ACC112 (cell line): ENCODE measurements around the gene HSDL2.

Experiments used
- H2AFZ ChIP-seq: fragments of 200-600 bp; sonication (generic); one replicate; pipeline ENCODE4 v1.6.0; 2017; ENCODE audit warnings: antibody characterized with exemption, low read length; ENCODE audit not compliant: unreplicated experiment
- H3K27ac ChIP-seq: fragments of 200-600 bp; sonication (generic); 2 replicates; pipeline ENCODE4 v1.5.1; 2014; ENCODE audit warnings: low read depth, mild to moderate bottlenecking, antibody characterized with exemption, low read length, moderate library complexity
- H3K27me3 ChIP-seq: fragments of 200-600 bp; sonication (generic); 2 replicates; pipeline ENCODE4 v1.6.1; 2014; ENCODE audit warnings: mild to moderate bottlenecking, antibody characterized with exemption, low read length, moderate library complexity, mixed read lengths; ENCODE audit not compliant: insufficient read depth
- H3K36me3 ChIP-seq: fragments of 200-600 bp; sonication (generic); 2 replicates; pipeline ENCODE4 v1.6.1; 2016; ENCODE audit warnings: mild to moderate bottlenecking, antibody characterized with exemption, low read length, moderate library complexity, mixed read lengths; ENCODE audit not compliant: insufficient read depth
- H3K4me1 ChIP-seq: fragments of 200-600 bp; sonication (generic); one replicate; pipeline ENCODE4 v1.6.1; 2016; ENCODE audit warnings: low read length, mixed read lengths; ENCODE audit not compliant: insufficient read depth, unreplicated experiment, control insufficient read depth
- H3K4me3 ChIP-seq: fragments of 200-600 bp; sonication (generic); 2 replicates; pipeline ENCODE4 v1.5.1; 2014; ENCODE audit warnings: mild to moderate bottlenecking, low read depth, low read length
- H3K79me2 ChIP-seq: fragments of 200-600 bp; sonication (generic); one replicate; pipeline ENCODE4 v1.6.0; 2016; ENCODE audit warnings: low read length; ENCODE audit not compliant: control insufficient read depth, unreplicated experiment, insufficient read depth

The HSDL2 gene

GRCh38 chr9:112380102-112380824 is at the start of gene HSDL2:
Gene HSDL2 (plus strand): TSS chr9:112380108. CDS start chr9:112380164, 56 bp downstream.
- Histone ChIP-seq H3K4me3 (peak within 1 kb of the TSS; percentile 91), H2AFZ (peak within 1 kb of the TSS; percentile 92), H3K4me1 (peaks cover 33% of the 10 kb centered on the region), H3K27ac (peak within 1 kb of the TSS; percentile 84), H3K36me3 (no peaks in the 10 kb centered on the region), H3K79me2 (peaks cover 70% of the 10 kb centered on the region), H3K27me3 (no peaks in the 10 kb centered on the region)

GRCh38 chr9:112331674-112331952 is 48.3 kb upstream of the HSDL2 start:
- Histone ChIP-seq H2AFZ (no peak overlapping the region), H3K36me3 (no peaks in the 10 kb centered on the region), H3K27ac (peak overlapping the region; percentile 20), H3K4me3 (peak overlapping the region; percentile 81), H3K27me3 (no peaks in the 10 kb centered on the region), H3K4me1 (peaks cover 12% of the 10 kb centered on the region), H3K79me2 (peaks cover 62% of the 10 kb centered on the region)

- H3K36me3 ChIP-seq: no peaks in the 10 kb centered on the region
- peaks cover 12% of the 10 kb centered on the region for H3K4me1 ChIP-seq
- no peaks in the 10 kb centered on the region for H3K27me3 ChIP-seq
- peak overlapping the region; percentile 16 for H2AFZ ChIP-seq
- H3K4me3 ChIP-seq: peak overlapping the region; percentile 81
- peak overlapping the region; percentile 81 for H3K27ac ChIP-seq
- H3K79me2 ChIP-seq: peaks cover 56% of the 10 kb centered on the region
Measured at GRCh38 chr9:112332214-112332613, 47.7 kb upstream of the HSDL2 start.

GRCh38 chr9:112332674-112332976 is 47.3 kb upstream of the HSDL2 start:
- peak overlapping the region; percentile 16 for H2AFZ ChIP-seq
- no peaks in the 10 kb centered on the region for H3K27me3 ChIP-seq
- no peaks in the 10 kb centered on the region for H3K36me3 ChIP-seq
- H3K27ac ChIP-seq: peak overlapping the region; percentile 81
- H3K79me2 ChIP-seq: peaks cover 52% of the 10 kb centered on the region
- peak overlapping the region; percentile 81 for H3K4me3 ChIP-seq
- H3K4me1 ChIP-seq: peaks cover 12% of the 10 kb centered on the region

- H3K79me2 ChIP-seq: peaks cover 48% of the 10 kb centered on the region
- no peaks in the 10 kb centered on the region for H3K36me3 ChIP-seq
- peaks cover 10% of the 10 kb centered on the region for H3K4me1 ChIP-seq
Measured at GRCh38 chr9:112332977-112333638, 46.8 kb upstream of the HSDL2 start, which contains the start of gene PTBP3. Gene PTBP3 (minus strand): TSS chr9:112333619. CDS start chr9:112297865, 35,754 bp downstream.

GRCh38 chr9:112333639-112334431 is 46.1 kb upstream of the HSDL2 start:
- peak overlapping the region; percentile 81 for H3K27ac ChIP-seq
- no peaks in the 10 kb centered on the region for H3K36me3 ChIP-seq
- H2AFZ ChIP-seq: peak overlapping the region; percentile 100
- H3K27me3 ChIP-seq: no peaks in the 10 kb centered on the region
- peak overlapping the region; percentile 91 for H3K4me3 ChIP-seq
- peaks cover 9% of the 10 kb centered on the region for H3K4me1 ChIP-seq
- peaks cover 40% of the 10 kb centered on the region for H3K79me2 ChIP-seq

More at GRCh38 chr9:112332977-112333638, 46.8 kb upstream of the HSDL2 start, which contains the start of gene PTBP3:
- Histone ChIP-seq H3K27me3 (no peaks in the 10 kb centered on the region), H3K27ac (peak within 1 kb of the TSS; percentile 81), H3K4me3 (peak within 1 kb of the TSS; percentile 91), H2AFZ (peak within 1 kb of the TSS; percentile 100)

- Histone ChIP-seq H2AFZ (peak overlapping the region; percentile 100), H3K27ac (peak overlapping the region; percentile 79), H3K79me2 (peaks cover 34% of the 10 kb centered on the region), H3K4me3 (peak overlapping the region; percentile 91), H3K36me3 (no peaks in the 10 kb centered on the region), H3K4me1 (peaks cover 10% of the 10 kb centered on the region), H3K27me3 (no peaks in the 10 kb centered on the region)
Measured at GRCh38 chr9:112334432-112334841, 45.5 kb upstream of the HSDL2 start.

GRCh38 chr9:112337547-112337946 is 42.4 kb upstream of the HSDL2 start:
- no peaks in the 10 kb centered on the region for H3K27me3 ChIP-seq
- H3K27ac ChIP-seq: no peak overlapping the region
- no peak overlapping the region for H2AFZ ChIP-seq
- peaks cover 4% of the 10 kb centered on the region for H3K79me2 ChIP-seq
- peaks cover 17% of the 10 kb centered on the region for H3K4me1 ChIP-seq
- no peak overlapping the region for H3K4me3 ChIP-seq
- no peaks in the 10 kb centered on the region for H3K36me3 ChIP-seq

- Histone ChIP-seq H3K27me3 (no peaks in the 10 kb centered on the region), H2AFZ (peak overlapping the region; percentile 48), H3K4me3 (no peak overlapping the region), H3K79me2 (no peaks in the 10 kb centered on the region), H3K4me1 (peaks cover 17% of the 10 kb centered on the region), H3K36me3 (no peaks in the 10 kb centered on the region), H3K27ac (no peak overlapping the region)
Measured at GRCh38 chr9:112338561-112338960, 41.3 kb upstream of the HSDL2 start.

- H3K4me3 ChIP-seq: no peak overlapping the region
- H3K36me3 ChIP-seq: no peaks in the 10 kb centered on the region
- no peaks in the 10 kb centered on the region for H3K27me3 ChIP-seq
- H3K4me1 ChIP-seq: peaks cover 17% of the 10 kb centered on the region
- H3K27ac ChIP-seq: no peak overlapping the region
- no peak overlapping the region for H2AFZ ChIP-seq
- H3K79me2 ChIP-seq: no peaks in the 10 kb centered on the region
Measured at GRCh38 chr9:112339886-112340285, 40.0 kb upstream of the HSDL2 start.
